Liver (tissue), 9 donors: ENCODE measurements around the gene MVB12B. TPM values are rescaled to one million over a fixed set of nuclear protein-coding genes. Genes with fewer than 3 reads are reported as not detected.

Source experiments
- DNase-seq: peaks from one replicate; pipeline ENCODE4 v3.0.0-alpha.2; 2017; ENCODE audit warnings: low spot score
- H3K27ac ChIP-seq, 2 donors: one replicate each; pipeline ENCODE4 v1.7.0; 2013; ENCODE audit warnings: inconsistent platforms in 2 of 2, low read length in 2 of 2, control low read depth in 1 of 2, low read depth in 1 of 2, mild to moderate bottlenecking in 1 of 2
- H3K27me3 ChIP-seq, 4 donors: one replicate each; pipeline versions ENCODE4 v1.6.1 to v1.7.0; 2013; ENCODE audit warnings: low read length in 3 of 4, inconsistent platforms in 1 of 4, mild to moderate bottlenecking in 1 of 4, moderate library complexity in 1 of 4; ENCODE audit not compliant: control insufficient read depth in 4 of 4, insufficient read depth in 4 of 4
- H3K36me3 ChIP-seq, 4 donors: one replicate each; pipeline versions ENCODE4 v1.6.1 to v1.7.0; 2013; ENCODE audit warnings: low read length in 3 of 4, mild to moderate bottlenecking in 3 of 4, low read depth in 1 of 4, moderate library complexity in 1 of 4; ENCODE audit not compliant: control insufficient read depth in 4 of 4, insufficient read depth in 3 of 4
- H3K4me1 ChIP-seq, 4 donors: one replicate each; pipeline versions ENCODE4 v1.6.1 to v1.7.0; 2013; ENCODE audit warnings: low read length in 3 of 4, mild to moderate bottlenecking in 3 of 4, moderate library complexity in 1 of 4; ENCODE audit not compliant: control insufficient read depth in 4 of 4, insufficient read depth in 4 of 4
- H3K4me3 ChIP-seq, 3 donors: one replicate each; pipeline versions ENCODE4 v1.6.1 to v1.7.0; 2013; ENCODE audit warnings: low read length in 3 of 3, control low read depth in 1 of 3, low read depth in 1 of 3, mild to moderate bottlenecking in 1 of 3
- H3K9ac ChIP-seq, 2 donors: one replicate each; pipeline ENCODE4 v1.7.0; 2013; ENCODE audit warnings: low read length in 2 of 2, mild to moderate bottlenecking in 2 of 2, moderate library complexity in 2 of 2, control low read depth in 1 of 2, low read depth in 1 of 2
- H3K9me3 ChIP-seq, 4 donors: one replicate each; pipeline versions ENCODE4 v1.6.1 to v1.7.0; 2013; ENCODE audit warnings: low read length in 3 of 4; ENCODE audit not compliant: control insufficient read depth in 4 of 4
- EGR1 ChIP-seq, 2 donors: IDR thresholded peaks; 2 replicates each; pipeline ENCODE4 v1.6.1; 2016 to 2018; ENCODE audit warnings: antibody characterized with exemption in 2 of 2, low read depth in 2 of 2
- FOXA1 ChIP-seq: IDR thresholded peaks from 2 replicates; pipeline ENCODE4 v1.6.1; 2016; ENCODE audit warnings: antibody characterized with exemption
- FOXA2 ChIP-seq: IDR thresholded peaks from 2 replicates; pipeline ENCODE4 v1.6.1; 2016; ENCODE audit warnings: antibody characterized with exemption
- GABPA ChIP-seq, 2 donors: IDR thresholded peaks in 1 of 2; conservative IDR thresholded peaks in 1 of 2; 2 replicates each; pipeline ENCODE4 v1.6.1; 2016; ENCODE audit warnings: antibody characterized with exemption in 2 of 2, mild to moderate bottlenecking in 1 of 2, moderate library complexity in 1 of 2
- HNF4A ChIP-seq, 2 donors: conservative IDR thresholded peaks; 2 replicates each; pipeline ENCODE4 v1.6.1; 2016; ENCODE audit warnings: antibody characterized with exemption in 2 of 2, mild to moderate bottlenecking in 2 of 2
- HNF4G ChIP-seq: IDR thresholded peaks from 2 replicates; pipeline ENCODE4 v1.6.1; 2016; ENCODE audit warnings: antibody characterized with exemption
- JUND ChIP-seq, 2 donors: IDR thresholded peaks; 2 replicates each; pipeline ENCODE4 v1.6.1; 2016; ENCODE audit warnings: antibody characterized with exemption in 2 of 2
- RAD21 ChIP-seq, 2 donors: IDR thresholded peaks; 2 replicates each; pipeline ENCODE4 v1.6.1; 2016; ENCODE audit warnings: antibody characterized with exemption in 2 of 2, mild to moderate bottlenecking in 2 of 2
- SP1 ChIP-seq: IDR thresholded peaks from 2 replicates; pipeline ENCODE4 v1.6.1; 2018; ENCODE audit warnings: antibody characterized with exemption, mild to moderate bottlenecking
- TAF1 ChIP-seq: conservative IDR thresholded peaks from 2 replicates; pipeline ENCODE4 v1.6.1; 2016; ENCODE audit warnings: antibody characterized with exemption, mild to moderate bottlenecking
- YY1 ChIP-seq: IDR thresholded peaks from 2 replicates; pipeline ENCODE4 v1.6.1; 2016; ENCODE audit warnings: antibody characterized with exemption, mild to moderate bottlenecking
- WGBS: extraction: QIAGEN DNeasy Blood & Tissue Kit; methylation state at CpG from one replicate; pipeline ENCODE4 v1.1.7; 2013; 5-methylcytosine and 5-hydroxymethylcytosine counted together
- polyA plus RNA-seq, 2 donors: library from polyadenylated mRNA; stranded (reverse) in 1 of 2; unstranded in 1 of 2; fragments of 200-250 nt in 1 of 2; fragments of >200 nt in 1 of 2; fragmentation: Nextera tagmentation in 1 of 2; extraction: Ambion mirVana in 1 of 2; gene quantifications; one replicate each; pipeline versions ENCODE4 v1.2.1 to v1.2.3, GENCODE V29; 2013 to 2015
- total RNA-seq, 2 donors: library from RNA; depleted of rRNA; stranded (reverse); fragments of >200 nt; gene quantifications; one replicate each; pipeline ENCODE4 v1.2.3, GENCODE V29; 2014
- TF ChIP-seq, protein P1 (sequence below): IDR thresholded peaks from 2 replicates; pipeline ENCODE4 v1.6.1; 2016; ENCODE audit warnings: antibody characterized with exemption, mild to moderate bottlenecking
- TF ChIP-seq, protein P2 (sequence below): IDR thresholded peaks from 2 replicates; pipeline ENCODE4 v1.6.1; 2016; ENCODE audit warnings: antibody characterized with exemption
- TF ChIP-seq, protein P3 (sequence below): IDR thresholded peaks from 2 replicates; pipeline ENCODE4 v1.6.1; 2016; ENCODE audit warnings: antibody characterized with exemption
- TF ChIP-seq, protein P4 (sequence below): IDR thresholded peaks from 2 replicates; pipeline ENCODE4 v1.6.1; 2016; ENCODE audit warnings: antibody characterized with exemption
- TF ChIP-seq, protein P5 (sequence below): fragments of 150-350 bp; IDR thresholded peaks from 2 replicates; pipeline ENCODE4 v1.5.1; 2017; ENCODE audit warnings: improper control_type of control experiment, low read depth, low read length; ENCODE audit not compliant: missing input control
- donor health status: healthy.
- donor health status: healthy.
- donor health status: healthy.
- donor health status: healthy.
- donor health status: healthy.

Gene MVB12B
- total and polyA plus RNA-seq, 4 donors, result 5.3 to 12.4 (median 8.4) TPM

DNA sequence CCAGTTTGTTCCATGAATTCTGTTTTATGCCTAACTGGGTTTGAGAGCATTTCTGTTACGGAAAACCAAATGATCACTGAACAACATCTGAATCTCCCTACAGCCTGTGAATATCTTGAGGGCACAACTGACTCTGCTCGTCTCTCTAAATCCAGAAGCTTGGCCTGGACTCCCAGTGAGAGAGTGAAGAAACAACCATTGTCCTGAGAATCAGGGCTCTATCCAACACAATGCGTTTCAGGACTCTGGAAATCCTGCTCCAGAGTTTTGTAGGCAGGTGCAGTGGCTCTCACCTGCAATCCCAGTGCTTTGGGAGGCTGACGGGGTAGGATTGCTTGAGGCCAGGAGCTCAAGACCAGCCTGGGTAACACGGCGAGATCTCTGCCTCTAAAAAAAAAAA, 7.8 kb upstream of the MVB12B start:
- H3K36me3 ChIP-seq, result no peaks in the 10 kb centered on the region
- H3K9ac ChIP-seq, result no peak overlapping the region
- no peak overlapping the region for H3K27ac ChIP-seq
- no peak overlapping the region for H3K4me3 ChIP-seq
- no peak for DNase-seq
- peaks cover 0 to 4% (median under 1%) of the 10 kb centered on the region in 4 donors for H3K9me3 ChIP-seq
- TF ChIP-seq FOXA2, result no peak
- TF ChIP-seq, protein P1, sequence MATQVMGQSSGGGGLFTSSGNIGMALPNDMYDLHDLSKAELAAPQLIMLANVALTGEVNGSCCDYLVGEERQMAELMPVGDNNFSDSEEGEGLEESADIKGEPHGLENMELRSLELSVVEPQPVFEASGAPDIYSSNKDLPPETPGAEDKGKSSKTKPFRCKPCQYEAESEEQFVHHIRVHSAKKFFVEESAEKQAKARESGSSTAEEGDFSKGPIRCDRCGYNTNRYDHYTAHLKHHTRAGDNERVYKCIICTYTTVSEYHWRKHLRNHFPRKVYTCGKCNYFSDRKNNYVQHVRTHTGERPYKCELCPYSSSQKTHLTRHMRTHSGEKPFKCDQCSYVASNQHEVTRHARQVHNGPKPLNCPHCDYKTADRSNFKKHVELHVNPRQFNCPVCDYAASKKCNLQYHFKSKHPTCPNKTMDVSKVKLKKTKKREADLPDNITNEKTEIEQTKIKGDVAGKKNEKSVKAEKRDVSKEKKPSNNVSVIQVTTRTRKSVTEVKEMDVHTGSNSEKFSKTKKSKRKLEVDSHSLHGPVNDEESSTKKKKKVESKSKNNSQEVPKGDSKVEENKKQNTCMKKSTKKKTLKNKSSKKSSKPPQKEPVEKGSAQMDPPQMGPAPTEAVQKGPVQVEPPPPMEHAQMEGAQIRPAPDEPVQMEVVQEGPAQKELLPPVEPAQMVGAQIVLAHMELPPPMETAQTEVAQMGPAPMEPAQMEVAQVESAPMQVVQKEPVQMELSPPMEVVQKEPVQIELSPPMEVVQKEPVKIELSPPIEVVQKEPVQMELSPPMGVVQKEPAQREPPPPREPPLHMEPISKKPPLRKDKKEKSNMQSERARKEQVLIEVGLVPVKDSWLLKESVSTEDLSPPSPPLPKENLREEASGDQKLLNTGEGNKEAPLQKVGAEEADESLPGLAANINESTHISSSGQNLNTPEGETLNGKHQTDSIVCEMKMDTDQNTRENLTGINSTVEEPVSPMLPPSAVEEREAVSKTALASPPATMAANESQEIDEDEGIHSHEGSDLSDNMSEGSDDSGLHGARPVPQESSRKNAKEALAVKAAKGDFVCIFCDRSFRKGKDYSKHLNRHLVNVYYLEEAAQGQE, result no peak
- TF ChIP-seq TAF1, result no peak
- TF ChIP-seq, protein P2, sequence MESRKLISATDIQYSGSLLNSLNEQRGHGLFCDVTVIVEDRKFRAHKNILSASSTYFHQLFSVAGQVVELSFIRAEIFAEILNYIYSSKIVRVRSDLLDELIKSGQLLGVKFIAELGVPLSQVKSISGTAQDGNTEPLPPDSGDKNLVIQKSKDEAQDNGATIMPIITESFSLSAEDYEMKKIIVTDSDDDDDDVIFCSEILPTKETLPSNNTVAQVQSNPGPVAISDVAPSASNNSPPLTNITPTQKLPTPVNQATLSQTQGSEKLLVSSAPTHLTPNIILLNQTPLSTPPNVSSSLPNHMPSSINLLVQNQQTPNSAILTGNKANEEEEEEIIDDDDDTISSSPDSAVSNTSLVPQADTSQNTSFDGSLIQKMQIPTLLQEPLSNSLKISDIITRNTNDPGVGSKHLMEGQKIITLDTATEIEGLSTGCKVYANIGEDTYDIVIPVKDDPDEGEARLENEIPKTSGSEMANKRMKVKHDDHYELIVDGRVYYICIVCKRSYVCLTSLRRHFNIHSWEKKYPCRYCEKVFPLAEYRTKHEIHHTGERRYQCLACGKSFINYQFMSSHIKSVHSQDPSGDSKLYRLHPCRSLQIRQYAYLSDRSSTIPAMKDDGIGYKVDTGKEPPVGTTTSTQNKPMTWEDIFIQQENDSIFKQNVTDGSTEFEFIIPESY, result no peak
- TF ChIP-seq, protein P3, sequence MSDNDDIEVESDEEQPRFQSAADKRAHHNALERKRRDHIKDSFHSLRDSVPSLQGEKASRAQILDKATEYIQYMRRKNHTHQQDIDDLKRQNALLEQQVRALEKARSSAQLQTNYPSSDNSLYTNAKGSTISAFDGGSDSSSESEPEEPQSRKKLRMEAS, result no peak
- no peak for TF ChIP-seq SP1
- TF ChIP-seq HNF4G, result no peak
- TF ChIP-seq, protein P4, sequence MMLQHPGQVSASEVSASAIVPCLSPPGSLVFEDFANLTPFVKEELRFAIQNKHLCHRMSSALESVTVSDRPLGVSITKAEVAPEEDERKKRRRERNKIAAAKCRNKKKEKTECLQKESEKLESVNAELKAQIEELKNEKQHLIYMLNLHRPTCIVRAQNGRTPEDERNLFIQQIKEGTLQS, result no peak
- no peak for TF ChIP-seq GABPA (IDR thresholded peaks at IDR 0.05 in 1 of 2, conservative IDR thresholded peaks at IDR 0.05 in 1 of 2)
- no peak for TF ChIP-seq HNF4A (conservative IDR thresholded peaks at IDR 0.05)
- no peak for TF ChIP-seq JUND (IDR thresholded peaks at IDR 0.05)
- no peak for TF ChIP-seq YY1
- TF ChIP-seq, protein P5, sequence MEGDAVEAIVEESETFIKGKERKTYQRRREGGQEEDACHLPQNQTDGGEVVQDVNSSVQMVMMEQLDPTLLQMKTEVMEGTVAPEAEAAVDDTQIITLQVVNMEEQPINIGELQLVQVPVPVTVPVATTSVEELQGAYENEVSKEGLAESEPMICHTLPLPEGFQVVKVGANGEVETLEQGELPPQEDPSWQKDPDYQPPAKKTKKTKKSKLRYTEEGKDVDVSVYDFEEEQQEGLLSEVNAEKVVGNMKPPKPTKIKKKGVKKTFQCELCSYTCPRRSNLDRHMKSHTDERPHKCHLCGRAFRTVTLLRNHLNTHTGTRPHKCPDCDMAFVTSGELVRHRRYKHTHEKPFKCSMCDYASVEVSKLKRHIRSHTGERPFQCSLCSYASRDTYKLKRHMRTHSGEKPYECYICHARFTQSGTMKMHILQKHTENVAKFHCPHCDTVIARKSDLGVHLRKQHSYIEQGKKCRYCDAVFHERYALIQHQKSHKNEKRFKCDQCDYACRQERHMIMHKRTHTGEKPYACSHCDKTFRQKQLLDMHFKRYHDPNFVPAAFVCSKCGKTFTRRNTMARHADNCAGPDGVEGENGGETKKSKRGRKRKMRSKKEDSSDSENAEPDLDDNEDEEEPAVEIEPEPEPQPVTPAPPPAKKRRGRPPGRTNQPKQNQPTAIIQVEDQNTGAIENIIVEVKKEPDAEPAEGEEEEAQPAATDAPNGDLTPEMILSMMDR, result no peak
- no peak for TF ChIP-seq RAD21 (IDR thresholded peaks at IDR 0.05)
- TF ChIP-seq EGR1 (IDR thresholded peaks at IDR 0.05; ENCODE audit: low read depth in 2 of 2), result no peak
- TF ChIP-seq FOXA1, result no peak
- no peaks in the 10 kb centered on the region for H3K27me3 ChIP-seq
- no peaks in the 10 kb centered on the region for H3K4me1 ChIP-seq
- WGBS, result 93% methylated on average over 6 of the region's 6 CpGs

DNA sequence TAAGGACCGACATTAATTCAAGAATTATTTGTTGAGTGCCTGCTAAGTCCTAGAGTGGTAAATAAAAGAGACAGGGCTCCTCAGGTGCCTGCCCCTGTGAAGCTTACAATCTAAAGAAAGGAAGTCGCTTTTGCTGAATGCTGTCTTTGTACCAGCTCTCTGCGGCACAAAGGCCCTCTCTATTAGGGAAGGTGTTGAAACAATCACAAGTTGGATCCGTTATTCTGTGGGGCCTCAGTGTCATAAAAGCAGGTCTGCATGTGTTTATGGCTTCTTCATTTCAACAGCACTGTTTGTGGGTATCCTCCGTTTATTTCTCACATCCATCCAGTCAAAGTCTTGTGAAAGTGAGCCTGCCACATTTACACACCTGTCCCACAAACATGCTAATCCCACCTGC, 7.0 kb upstream of the MVB12B start:
- H3K4me1 ChIP-seq, result no peaks in the 10 kb centered on the region
- WGBS, result 88% methylated on average over 5 of the region's 5 CpGs
- H3K27me3 ChIP-seq, result no peaks in the 10 kb centered on the region
- H3K36me3 ChIP-seq, result no peaks in the 10 kb centered on the region
- DNase-seq, result no peak
- no peak overlapping the region for H3K4me3 ChIP-seq
- no peak overlapping the region for H3K27ac ChIP-seq
- no peak overlapping the region for H3K9ac ChIP-seq
- TF ChIP-seq, protein P1, result no peak
- H3K9me3 ChIP-seq, result peaks cover 0 to 9% (median 4%) of the 10 kb centered on the region in 4 donors
